CD4-positive, alpha-beta T cell treated with Interleukin-6 at 100 ng/mL for 8 hours (primary cell): ENCODE results near the gene KDM6A.
"Not testable (repeated sequence)": the region's sequence is repeated elsewhere in the genome, so short reads cannot be mapped to it uniquely, and the experiment has no call there.

Source experiments
- DNase-seq: peaks from one replicate; pipeline ENCODE4 v3.0.0-alpha.2; 2020; ENCODE audit warnings: mixed read lengths, low spot score

KDM6A gene

GRCh38 chrX:44922980-44923379 lies 50.0 kb downstream of the KDM6A start:
- DNase-seq, result no peak

GRCh38 chrX:44927398-44927797 lies 54.4 kb downstream of the KDM6A start:
- DNase-seq, result no peak

- DNase-seq, result no peak
These were observed 58.5 kb downstream of the KDM6A start for GRCh38 chrX:44931441-44931973.

GRCh38 chrX:44935172-44935571 lies 62.2 kb downstream of the KDM6A start:
- DNase-seq, result no peak

- no peak for DNase-seq
These were observed 62.7 kb downstream of the KDM6A start for GRCh38 chrX:44935640-44936039.

- no peak for DNase-seq
These were observed 64.6 kb downstream of the KDM6A start for GRCh38 chrX:44937606-44938005.

GRCh38 chrX:44938111-44938510 lies 65.1 kb downstream of the KDM6A start:
- no peak for DNase-seq

GRCh38 chrX:44940541-44940940 lies 67.6 kb downstream of the KDM6A start:
- DNase-seq, result not testable (repeated sequence)

- DNase-seq, result no peak
These were observed 70.0 kb downstream of the KDM6A start for GRCh38 chrX:44943007-44943406.

GRCh38 chrX:44944894-44945293 lies 71.9 kb downstream of the KDM6A start:
- DNase-seq, result no peak

GRCh38 chrX:44945736-44946135 lies 72.7 kb downstream of the KDM6A start:
- no peak for DNase-seq

- DNase-seq, result no peak
These were observed 73.8 kb downstream of the KDM6A start for GRCh38 chrX:44946771-44947170.

- no peak for DNase-seq
These were observed 75.0 kb downstream of the KDM6A start for GRCh38 chrX:44947995-44948394.

GRCh38 chrX:44948406-44948805 lies 75.4 kb downstream of the KDM6A start:
- no peak for DNase-seq

GRCh38 chrX:44949125-44949524 lies 76.1 kb downstream of the KDM6A start:
- DNase-seq, result no peak

GRCh38 chrX:44950471-44951366 lies 77.7 kb downstream of the KDM6A start:
- not testable (repeated sequence) for DNase-seq

- no peak for DNase-seq
These were observed 78.6 kb downstream of the KDM6A start for GRCh38 chrX:44951572-44952067.

- DNase-seq, result no peak
These were observed 79.5 kb downstream of the KDM6A start for GRCh38 chrX:44952329-44953027.

- no peak for DNase-seq
These were observed 80.9 kb downstream of the KDM6A start for GRCh38 chrX:44953734-44954502.

GRCh38 chrX:44954562-44954961 lies 81.6 kb downstream of the KDM6A start:
- no peak for DNase-seq

GRCh38 chrX:44957848-44958247 lies 84.9 kb downstream of the KDM6A start:
- DNase-seq, result no peak

GRCh38 chrX:44958480-44958879 lies 85.5 kb downstream of the KDM6A start:
- no peak for DNase-seq
